ENCODE measurements around the gene ACTN1. TPM values are rescaled to one million over a fixed set of nuclear protein-coding genes. Genes with fewer than 3 reads are reported as not detected.
A peak's percentile ranks its signal among the peaks of the same experiment; 100 is the strongest.

ACTN1 gene
- total RNA-seq, 4 donors from 2014 or later: 958 to 2,110 (median 1,439) TPM

- WGBS: 41% methylated on average over 6 of the region's 11 CpGs
- no peak for DNase-seq (ENCODE audit: extremely low spot score)
- H3K4me1 ChIP-seq: peaks cover 97 to 100% (median 100%) of the 10 kb centered on the region in 4 donors
- H3K9me3 ChIP-seq: no peaks in the 10 kb centered on the region
- no peaks in the 10 kb centered on the region for H3K27me3 ChIP-seq
- peak; percentile 90 for TF ChIP-seq EP300 (IDR thresholded peaks at IDR 0.05)
- no peak for TF ChIP-seq POLR2A (IDR thresholded peaks at IDR 0.05; ENCODE audit: low read depth)
- peak; percentile 88 to 94 for TF ChIP-seq POLR2AphosphoS5 (IDR thresholded peaks at IDR 0.05)
- TF ChIP-seq, protein P1, sequence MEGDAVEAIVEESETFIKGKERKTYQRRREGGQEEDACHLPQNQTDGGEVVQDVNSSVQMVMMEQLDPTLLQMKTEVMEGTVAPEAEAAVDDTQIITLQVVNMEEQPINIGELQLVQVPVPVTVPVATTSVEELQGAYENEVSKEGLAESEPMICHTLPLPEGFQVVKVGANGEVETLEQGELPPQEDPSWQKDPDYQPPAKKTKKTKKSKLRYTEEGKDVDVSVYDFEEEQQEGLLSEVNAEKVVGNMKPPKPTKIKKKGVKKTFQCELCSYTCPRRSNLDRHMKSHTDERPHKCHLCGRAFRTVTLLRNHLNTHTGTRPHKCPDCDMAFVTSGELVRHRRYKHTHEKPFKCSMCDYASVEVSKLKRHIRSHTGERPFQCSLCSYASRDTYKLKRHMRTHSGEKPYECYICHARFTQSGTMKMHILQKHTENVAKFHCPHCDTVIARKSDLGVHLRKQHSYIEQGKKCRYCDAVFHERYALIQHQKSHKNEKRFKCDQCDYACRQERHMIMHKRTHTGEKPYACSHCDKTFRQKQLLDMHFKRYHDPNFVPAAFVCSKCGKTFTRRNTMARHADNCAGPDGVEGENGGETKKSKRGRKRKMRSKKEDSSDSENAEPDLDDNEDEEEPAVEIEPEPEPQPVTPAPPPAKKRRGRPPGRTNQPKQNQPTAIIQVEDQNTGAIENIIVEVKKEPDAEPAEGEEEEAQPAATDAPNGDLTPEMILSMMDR (IDR thresholded peaks at IDR 0.05): peak; percentile 44 to 46 (median 46)
- H3K36me3 ChIP-seq: peaks cover 0 to 7% (median 0%) of the 10 kb centered on the region in 4 donors
- intact Hi-C loops (cut with DNase I): no loop called here
- H3K27ac ChIP-seq (replicated peaks in 1 of 4): peak overlapping the region; percentile 90 to 98 (median 97)
- H3K4me3 ChIP-seq: peak overlapping the region in 1 of 4 donors; percentile 15
Observed at GRCh38 chr14:68937471-68938270, 41.4 kb downstream of the ACTN1 start.

DNA sequence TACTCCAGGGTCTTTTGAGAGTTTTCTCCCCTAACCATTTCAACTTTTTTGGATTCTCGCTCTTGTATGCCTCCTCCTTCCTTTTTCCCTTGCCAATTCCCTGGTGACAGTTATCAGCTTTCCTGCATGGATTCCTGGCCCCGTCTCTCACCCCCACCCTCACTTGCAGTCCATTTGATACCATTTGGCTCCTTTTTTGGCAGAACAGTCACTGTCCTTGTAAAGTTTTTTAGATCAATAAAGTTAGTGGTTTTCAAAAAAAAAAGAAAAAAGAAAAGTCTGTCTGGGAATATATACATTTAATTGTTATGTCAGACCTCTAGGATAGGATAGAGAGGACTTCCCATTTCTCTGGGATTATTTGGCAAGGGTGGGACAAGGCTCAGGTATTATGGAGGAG lies 42.1 kb downstream of the ACTN1 start:
- DNase-seq (ENCODE audit: extremely low spot score): no peak
- 54% methylated on average over 2 of the region's 2 CpGs for WGBS
- intact Hi-C loops (cut with DNase I): no loop called here
- TF ChIP-seq POLR2A (IDR thresholded peaks at IDR 0.05; ENCODE audit: low read depth) (no peak), EP300 (IDR thresholded peaks at IDR 0.05) (no peak), POLR2AphosphoS5 (IDR thresholded peaks at IDR 0.05) (no peak)
- TF ChIP-seq, protein P1 (IDR thresholded peaks at IDR 0.05): no peak
- Histone ChIP-seq H3K27me3 (no peaks in the 10 kb centered on the region), H3K27ac (replicated peaks in 1 of 4) (peak overlapping the region; percentile 90 to 98 (median 97)), H3K4me3 (peak overlapping the region in 1 of 4 donors; percentile 35), H3K36me3 (peaks cover 0 to under 1% (median 0%) of the 10 kb centered on the region in 4 donors), H3K9me3 (no peaks in the 10 kb centered on the region), H3K4me1 (peaks cover 92 to 100% (median 100%) of the 10 kb centered on the region in 4 donors)

GRCh38 chr14:68936476-68936875 lies 42.6 kb downstream of the ACTN1 start:
- Histone ChIP-seq H3K27ac (replicated peaks in 1 of 4) (peak overlapping the region; percentile 90 to 98 (median 97)), H3K4me1 (peaks cover 92 to 100% (median 100%) of the 10 kb centered on the region in 4 donors), H3K9me3 (no peaks in the 10 kb centered on the region), H3K27me3 (no peaks in the 10 kb centered on the region), H3K36me3 (no peaks in the 10 kb centered on the region), H3K4me3 (peak overlapping the region in 3 of 4 donors; percentile 14 to 35 (median 25))
- no peak for DNase-seq (ENCODE audit: extremely low spot score)
- WGBS: 40% methylated on average over 8 of the region's 8 CpGs
- intact Hi-C loops (cut with DNase I): no loop called here
- peak; percentile 13 for TF ChIP-seq POLR2A (IDR thresholded peaks at IDR 0.05; ENCODE audit: low read depth)
- TF ChIP-seq EP300 (IDR thresholded peaks at IDR 0.05): no peak

DNA sequence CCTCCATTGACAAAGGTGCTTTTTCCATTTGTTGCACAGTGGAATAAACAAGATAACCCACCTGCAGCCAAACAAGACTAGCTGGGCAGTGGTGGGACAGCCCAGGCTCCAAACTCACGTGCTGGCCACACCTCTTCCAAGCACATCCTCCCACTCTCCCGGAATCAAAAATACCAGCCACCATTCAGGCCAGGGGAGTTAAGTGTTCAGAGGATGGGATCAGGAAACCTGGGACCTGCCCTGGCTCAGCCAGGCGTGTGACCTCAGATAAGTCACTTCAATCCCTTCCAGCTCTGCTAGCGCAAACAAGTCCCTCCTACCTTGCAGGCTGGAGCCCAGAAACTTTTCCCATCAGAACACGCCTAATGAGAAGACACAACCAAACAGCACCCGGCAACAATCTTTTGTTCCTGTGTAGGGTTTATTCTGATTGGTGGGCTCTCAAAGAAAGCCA lies 43.3 kb downstream of the ACTN1 start:
- H3K36me3 ChIP-seq: no peaks in the 10 kb centered on the region
- H3K4me1 ChIP-seq: peaks cover 91 to 100% (median 100%) of the 10 kb centered on the region in 4 donors
- no peak for DNase-seq (ENCODE audit: extremely low spot score)
- TF ChIP-seq, protein P1 (IDR thresholded peaks at IDR 0.05): no peak
- TF ChIP-seq EP300 (IDR thresholded peaks at IDR 0.05): peak; percentile 43
- TF ChIP-seq POLR2AphosphoS5 (IDR thresholded peaks at IDR 0.05): peak; percentile 80 to 85
- H3K27ac ChIP-seq (replicated peaks in 1 of 4): peak overlapping the region; percentile 90 to 98 (median 97)
- intact Hi-C loops (cut with DNase I): no loop called here
- peak overlapping the region in 3 of 4 donors; percentile 14 to 35 (median 25) for H3K4me3 ChIP-seq
- no peaks in the 10 kb centered on the region for H3K27me3 ChIP-seq
- 50% methylated on average over 6 of the region's 6 CpGs for WGBS
- H3K9me3 ChIP-seq: no peaks in the 10 kb centered on the region

DNA sequence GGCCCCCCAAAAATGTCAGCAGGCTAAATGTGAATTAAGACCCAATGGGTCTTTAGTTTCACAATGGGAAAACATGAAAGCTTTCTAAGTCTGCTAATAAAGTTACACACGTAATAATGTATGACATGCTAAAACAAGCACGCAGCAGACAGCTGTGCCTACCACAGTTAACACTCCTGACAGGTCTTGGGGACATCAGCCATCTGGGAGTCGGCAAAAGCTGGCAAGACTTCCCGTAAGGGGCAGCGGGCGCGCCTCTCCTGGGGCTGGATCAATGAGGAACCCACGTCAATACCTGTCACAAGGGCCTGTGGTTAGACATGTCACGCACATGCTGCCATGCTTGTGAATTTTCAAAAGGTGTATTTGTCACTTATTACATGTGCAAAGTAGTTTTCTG lies 45.0 kb downstream of the ACTN1 start:
- Histone ChIP-seq H3K27ac (replicated peaks in 1 of 4) (peak overlapping the region; percentile 90 to 98 (median 97)), H3K4me1 (peaks cover 82 to 100% (median 100%) of the 10 kb centered on the region in 4 donors), H3K36me3 (no peaks in the 10 kb centered on the region), H3K27me3 (no peaks in the 10 kb centered on the region), H3K4me3 (no peak overlapping the region), H3K9me3 (no peaks in the 10 kb centered on the region)
- peak; percentile 9 to 22 for TF ChIP-seq POLR2AphosphoS5 (IDR thresholded peaks at IDR 0.05)
- TF ChIP-seq POLR2A (IDR thresholded peaks at IDR 0.05; ENCODE audit: low read depth): no peak
- DNase-seq (ENCODE audit: extremely low spot score): no peak
- intact Hi-C loops (cut with DNase I): no loop called here
- WGBS: 62% methylated on average over 7 of the region's 9 CpGs

Data from esophagus muscularis mucosa (tissue), 4 donors.